Left lung (tissue), 10 donors: ENCODE measurements around the gene CRB2. TPM values are rescaled to one million over a fixed set of nuclear protein-coding genes. Genes with fewer than 3 reads are reported as not detected.

Source experiments
- ATAC-seq: fragments of 200-7000 bp; cut with Tn5 transposase; one replicate; pipeline ENCODE4 v1.9.1; 2020; ENCODE audit warnings: moderate library complexity
- DNase-seq, 4 donors: peaks; one replicate each; pipeline ENCODE4 v3.0.0-alpha.2; 2013 to 2020
- H3K27ac ChIP-seq, 2 donors: fragments of 200-600 bp; sonication (generic) in 1 of 2; one replicate each; pipeline versions ENCODE4 v1.5.0 to v1.8.0; 2020 to 2021
- H3K27me3 ChIP-seq, 2 donors: fragments of 200-600 bp; sonication (generic) in 1 of 2; one replicate each; pipeline versions ENCODE4 v1.5.0 to v1.8.0; 2020 to 2021
- H3K36me3 ChIP-seq, 2 donors: fragments of 200-600 bp; sonication (generic) in 1 of 2; one replicate each; pipeline versions ENCODE4 v1.5.0 to v1.8.0; 2020 to 2021
- H3K4me1 ChIP-seq, 2 donors: fragments of 200-600 bp; one replicate each; pipeline ENCODE4 v1.8.0; 2021
- H3K4me3 ChIP-seq, 2 donors: fragments of 200-600 bp; sonication (generic) in 1 of 2; one replicate each; pipeline versions ENCODE4 v1.5.0 to v1.8.0; 2020 to 2021; ENCODE audit warnings: mild to moderate bottlenecking in 1 of 2
- H3K9me3 ChIP-seq, 2 donors: fragments of 200-600 bp; sonication (generic) in 1 of 2; one replicate each; pipeline versions ENCODE4 v1.5.0 to v1.8.0; 2020 to 2021
- intact Hi-C, 2 donors: fragments of 100-400 bp; cut with DNase I; formaldehyde crosslinking; loops; one replicate each; pipeline versions ENCODE4 v1.11.2 to v1.14.2; 2022
- polyA plus RNA-seq, 6 donors: library from polyadenylated mRNA; unstranded; fragments of 120-200 nt; gene quantifications; one replicate each; pipeline ENCODE4 v1.2.1, GENCODE V29; 2013; ENCODE audit not compliant: insufficient read length in 6 of 6
- total RNA-seq, 2 donors: library from RNA; stranded (reverse); fragmentation: NEBNext Ultra II Directional; extraction: Animal tissue kit (Norgen Biotek cat#: 25700); gene quantifications; one replicate each; pipeline ENCODE4 v1.2.1, GENCODE V29; 2021
- TF ChIP-seq, protein P1 (sequence below), 2 donors: fragments of 200-600 bp; sonication (generic) in 1 of 2; IDR thresholded peaks; one replicate each; pipeline versions ENCODE4 v1.5.0 to v1.8.0; 2021; ENCODE audit warnings: antibody characterized with exemption in 2 of 2
- donor health status: DM: no; HTN: yes; CAD: no.
- donor health status: DM: no; HTN: no; CAD: no.

CRB2 gene
- total and polyA plus RNA-seq, 8 donors, result 0.08 to 0.58 (median 0.34) TPM

GRCh38 chr9:123417289-123418051 is 61.5 kb downstream of the CRB2 start:
- no peak for ATAC-seq
- Histone ChIP-seq H3K4me3 (no peak overlapping the region), H3K27me3 (no peaks in the 10 kb centered on the region), H3K4me1 (no peaks in the 10 kb centered on the region), H3K27ac (no peak overlapping the region), H3K36me3 (peaks cover 0 to 33% of the 10 kb centered on the region in 2 donors), H3K9me3 (no peaks in the 10 kb centered on the region)
- DNase-seq, result peak in 2 of 4 donors; percentile 5 to 6
- intact Hi-C loops, result no loop called here
- TF ChIP-seq, protein P1, sequence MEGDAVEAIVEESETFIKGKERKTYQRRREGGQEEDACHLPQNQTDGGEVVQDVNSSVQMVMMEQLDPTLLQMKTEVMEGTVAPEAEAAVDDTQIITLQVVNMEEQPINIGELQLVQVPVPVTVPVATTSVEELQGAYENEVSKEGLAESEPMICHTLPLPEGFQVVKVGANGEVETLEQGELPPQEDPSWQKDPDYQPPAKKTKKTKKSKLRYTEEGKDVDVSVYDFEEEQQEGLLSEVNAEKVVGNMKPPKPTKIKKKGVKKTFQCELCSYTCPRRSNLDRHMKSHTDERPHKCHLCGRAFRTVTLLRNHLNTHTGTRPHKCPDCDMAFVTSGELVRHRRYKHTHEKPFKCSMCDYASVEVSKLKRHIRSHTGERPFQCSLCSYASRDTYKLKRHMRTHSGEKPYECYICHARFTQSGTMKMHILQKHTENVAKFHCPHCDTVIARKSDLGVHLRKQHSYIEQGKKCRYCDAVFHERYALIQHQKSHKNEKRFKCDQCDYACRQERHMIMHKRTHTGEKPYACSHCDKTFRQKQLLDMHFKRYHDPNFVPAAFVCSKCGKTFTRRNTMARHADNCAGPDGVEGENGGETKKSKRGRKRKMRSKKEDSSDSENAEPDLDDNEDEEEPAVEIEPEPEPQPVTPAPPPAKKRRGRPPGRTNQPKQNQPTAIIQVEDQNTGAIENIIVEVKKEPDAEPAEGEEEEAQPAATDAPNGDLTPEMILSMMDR (IDR thresholded peaks at IDR 0.05), result no peak

GRCh38 chr9:123418052-123418430 is 62.0 kb downstream of the CRB2 start:
- Histone ChIP-seq H3K4me1 (no peaks in the 10 kb centered on the region), H3K27me3 (no peaks in the 10 kb centered on the region), H3K27ac (no peak overlapping the region), H3K9me3 (no peaks in the 10 kb centered on the region), H3K4me3 (no peak overlapping the region), H3K36me3 (peaks cover 0 to 38% of the 10 kb centered on the region in 2 donors)
- intact Hi-C loops, result no loop called here
- ATAC-seq (no peak), DNase-seq (peak in 2 of 4 donors; percentile 9 to 37)
- TF ChIP-seq, protein P1 (IDR thresholded peaks at IDR 0.05), result no peak

- Histone ChIP-seq H3K27me3 (no peaks in the 10 kb centered on the region), H3K36me3 (peaks cover 0 to 43% of the 10 kb centered on the region in 2 donors), H3K9me3 (no peaks in the 10 kb centered on the region), H3K4me3 (no peak overlapping the region), H3K4me1 (no peaks in the 10 kb centered on the region), H3K27ac (no peak overlapping the region)
- intact Hi-C loops, result no loop called here
- ATAC-seq (no peak), DNase-seq (peak in 2 of 4 donors; percentile 22 to 45)
- TF ChIP-seq, protein P1 (IDR thresholded peaks at IDR 0.05), result no peak
Measured at GRCh38 chr9:123418506-123418905, 62.5 kb downstream of the CRB2 start.

DNA sequence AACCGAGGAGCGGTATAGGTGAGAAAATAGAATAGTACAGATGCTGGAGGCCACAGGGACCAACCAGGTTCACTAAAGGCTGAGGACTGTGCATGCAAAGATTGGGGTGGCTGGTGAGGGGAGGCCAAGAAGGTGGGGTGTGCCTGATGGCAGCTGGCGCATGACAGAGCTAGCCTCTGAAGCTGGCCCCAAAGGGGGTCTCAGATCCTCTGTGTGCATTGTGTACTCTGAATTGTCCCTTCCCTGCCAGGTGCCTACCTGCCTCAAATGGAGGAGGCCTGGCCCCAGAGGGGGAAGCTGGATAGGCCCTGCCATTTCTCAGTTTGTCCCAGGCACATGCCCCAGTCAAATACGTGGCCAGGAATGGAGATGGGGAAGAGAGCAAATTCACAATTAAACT is 63.1 kb downstream of the CRB2 start:
- Histone ChIP-seq H3K36me3 (peaks cover 0 to 44% of the 10 kb centered on the region in 2 donors), H3K27ac (no peak overlapping the region), H3K27me3 (no peaks in the 10 kb centered on the region), H3K4me3 (no peak overlapping the region), H3K9me3 (no peaks in the 10 kb centered on the region), H3K4me1 (no peaks in the 10 kb centered on the region)
- DNase-seq (peak in 2 of 4 donors; percentile 3 to 6), ATAC-seq (no peak)
- intact Hi-C loops, result no loop called here
- TF ChIP-seq, protein P1 (IDR thresholded peaks at IDR 0.05), result no peak

DNA sequence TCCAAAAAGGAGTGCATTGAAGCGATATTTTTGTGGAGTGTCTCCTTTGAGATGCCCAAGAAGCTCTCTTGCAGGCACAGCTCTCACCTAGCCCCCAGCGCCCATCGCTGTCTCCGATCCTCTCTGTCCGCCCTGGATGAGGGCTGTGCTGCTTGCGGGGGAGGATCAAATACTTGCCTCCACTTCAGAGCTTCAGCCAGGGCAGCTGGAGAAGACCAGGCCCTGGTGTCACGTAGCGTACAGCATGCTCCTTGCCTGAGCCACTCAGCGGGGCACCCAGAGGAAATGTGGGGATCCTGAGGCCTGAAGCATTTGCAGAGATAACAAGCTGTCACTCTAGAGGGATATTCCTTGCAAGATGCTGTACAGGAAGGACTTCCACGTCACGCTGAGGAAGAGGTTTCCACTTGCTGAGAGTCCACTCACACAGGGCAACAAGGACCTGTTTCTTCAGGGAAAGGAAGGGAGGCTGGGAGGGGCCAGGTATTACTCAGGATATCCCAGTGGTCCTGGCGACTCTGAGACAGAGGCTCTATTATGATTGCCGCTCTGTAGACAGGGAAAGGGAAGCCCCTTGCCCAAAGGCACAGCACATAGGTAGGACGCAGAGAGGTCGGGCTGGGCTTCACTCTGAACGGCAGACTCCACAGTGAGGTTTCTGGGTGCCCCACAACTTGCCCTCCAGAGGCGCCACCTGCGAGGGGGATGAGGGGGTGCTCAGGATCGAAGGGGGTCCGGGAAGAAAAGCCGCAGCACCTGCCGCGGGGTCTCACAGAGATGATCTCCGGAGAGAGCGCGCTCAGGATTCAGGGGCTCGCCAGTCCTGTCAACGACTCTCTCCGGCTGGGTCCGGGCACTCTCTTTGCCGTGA is 64.0 kb downstream of the CRB2 start:
- no peak for ATAC-seq
- Histone ChIP-seq H3K4me3 (no peak overlapping the region), H3K4me1 (no peaks in the 10 kb centered on the region), H3K27ac (no peak overlapping the region), H3K27me3 (no peaks in the 10 kb centered on the region), H3K9me3 (no peaks in the 10 kb centered on the region), H3K36me3 (peaks cover 0 to 44% of the 10 kb centered on the region in 2 donors)
- DNase-seq, result peak in 1 of 4 donors; percentile 64
- intact Hi-C loops, result no loop called here
- TF ChIP-seq, protein P1 (IDR thresholded peaks at IDR 0.05), result no peak
